GM21786 (cell line): ENCODE measurements around the gene TNXB.
"Not testable (repeated sequence)": the region's sequence is repeated elsewhere in the genome, so short reads cannot be mapped to it uniquely, and the experiment has no call there.

ENCODE experiments used
- ATAC-seq: cut with Tn5 transposase; IDR thresholded peaks from one replicate; pipeline ENCODE4 v1.9.1; 2021; ENCODE audit not compliant: unreplicated experiment

The TNXB gene

DNA sequence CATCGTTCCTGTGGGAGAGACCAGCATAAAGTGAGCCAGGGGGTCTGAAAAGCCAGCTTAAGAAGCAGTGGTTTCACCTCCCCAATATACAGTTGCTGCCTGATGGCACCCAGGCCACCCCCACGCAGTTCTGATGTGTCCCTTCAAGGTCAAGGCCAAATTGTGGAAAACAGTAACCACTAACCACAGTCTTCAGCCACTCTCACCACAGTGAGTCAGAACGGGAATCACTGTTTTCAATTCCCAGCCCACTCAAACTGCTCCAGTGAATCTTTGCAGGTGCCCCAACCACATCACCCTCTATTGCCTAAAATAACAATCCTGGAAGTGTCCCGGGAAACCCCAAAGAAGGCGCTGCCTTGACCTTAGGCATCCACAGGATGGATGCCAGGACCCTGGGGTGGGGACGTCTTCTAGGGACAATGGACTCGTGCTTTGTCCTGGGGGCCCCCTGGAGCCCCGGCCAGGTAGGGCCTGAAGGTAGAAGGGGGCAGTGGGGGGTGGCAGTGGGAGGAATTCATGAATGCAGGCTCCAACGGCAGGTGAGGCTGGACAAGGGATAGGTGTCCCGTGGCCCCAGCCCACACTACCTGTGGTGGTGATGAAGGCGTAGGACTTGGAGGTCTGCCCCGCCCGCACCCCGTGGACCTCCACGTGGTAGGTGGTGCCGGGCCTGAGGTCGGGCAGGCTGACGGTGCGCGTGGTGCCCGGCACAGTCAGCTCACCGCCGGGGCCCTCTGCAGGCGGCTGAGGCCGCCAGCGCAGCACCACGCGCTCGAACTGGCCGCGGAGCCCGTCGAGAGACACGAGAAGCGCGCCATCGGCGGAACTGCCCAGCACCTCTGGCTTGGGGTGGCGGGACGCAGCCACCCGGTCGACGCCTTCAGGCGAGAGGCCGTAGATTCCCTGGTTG, 22.2 kb downstream of the TNXB start:
- ATAC-seq: no peak

DNA sequence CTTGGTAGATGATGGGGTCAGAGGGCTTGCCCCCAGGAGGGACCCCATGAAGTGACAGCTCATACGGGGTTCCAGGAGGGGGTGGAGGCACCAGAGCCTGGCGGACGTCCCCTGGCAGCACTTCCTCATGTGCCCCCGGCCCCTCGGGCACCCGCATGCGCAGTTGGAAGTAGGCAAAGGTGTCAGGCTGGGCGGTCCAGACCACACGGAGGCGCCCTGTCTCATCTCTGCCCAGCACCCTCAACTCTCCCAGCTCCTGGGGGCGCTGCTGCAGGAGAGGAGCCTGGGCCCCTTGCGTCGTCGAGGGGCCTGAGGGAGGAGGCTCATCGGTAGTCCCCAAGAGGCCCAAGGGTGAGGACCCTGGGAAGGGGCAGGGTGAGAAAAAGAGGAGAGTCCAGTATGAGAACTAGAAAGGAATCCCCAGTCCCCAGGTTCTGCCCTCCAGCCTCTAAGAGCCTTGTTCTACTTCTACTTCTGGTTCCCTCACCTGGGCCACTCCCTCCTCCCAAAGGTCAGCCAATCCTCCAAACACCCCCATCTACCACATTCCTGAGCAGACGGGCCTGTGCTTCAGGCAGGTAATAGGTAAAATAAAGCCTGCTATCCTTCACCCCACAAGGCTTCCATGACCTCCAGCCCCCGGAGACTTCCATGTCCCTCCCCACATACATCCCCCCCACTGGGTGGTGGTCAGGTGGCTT, 23.2 kb downstream of the TNXB start:
- no peak for ATAC-seq

DNA sequence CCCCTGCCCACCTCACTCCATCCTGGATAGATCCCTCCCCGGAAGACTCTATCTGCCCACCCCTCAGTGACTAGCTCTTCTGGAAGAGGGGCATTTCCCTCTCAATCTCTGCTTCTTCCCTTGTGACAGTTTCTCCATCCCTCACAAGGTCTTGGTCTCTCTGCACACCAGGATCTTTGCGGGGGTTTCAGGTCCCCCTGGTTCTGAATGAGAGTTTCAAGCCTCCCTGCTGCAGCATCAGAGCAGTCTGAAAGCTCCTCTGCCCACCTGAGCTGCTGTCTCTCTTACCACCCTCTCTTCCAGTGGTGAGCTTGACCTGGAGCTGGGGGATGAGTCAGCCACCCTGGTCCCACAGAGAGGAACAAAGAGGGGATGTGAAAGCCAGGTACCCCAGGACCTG, 24.4 kb downstream of the TNXB start:
- no peak for ATAC-seq

DNA sequence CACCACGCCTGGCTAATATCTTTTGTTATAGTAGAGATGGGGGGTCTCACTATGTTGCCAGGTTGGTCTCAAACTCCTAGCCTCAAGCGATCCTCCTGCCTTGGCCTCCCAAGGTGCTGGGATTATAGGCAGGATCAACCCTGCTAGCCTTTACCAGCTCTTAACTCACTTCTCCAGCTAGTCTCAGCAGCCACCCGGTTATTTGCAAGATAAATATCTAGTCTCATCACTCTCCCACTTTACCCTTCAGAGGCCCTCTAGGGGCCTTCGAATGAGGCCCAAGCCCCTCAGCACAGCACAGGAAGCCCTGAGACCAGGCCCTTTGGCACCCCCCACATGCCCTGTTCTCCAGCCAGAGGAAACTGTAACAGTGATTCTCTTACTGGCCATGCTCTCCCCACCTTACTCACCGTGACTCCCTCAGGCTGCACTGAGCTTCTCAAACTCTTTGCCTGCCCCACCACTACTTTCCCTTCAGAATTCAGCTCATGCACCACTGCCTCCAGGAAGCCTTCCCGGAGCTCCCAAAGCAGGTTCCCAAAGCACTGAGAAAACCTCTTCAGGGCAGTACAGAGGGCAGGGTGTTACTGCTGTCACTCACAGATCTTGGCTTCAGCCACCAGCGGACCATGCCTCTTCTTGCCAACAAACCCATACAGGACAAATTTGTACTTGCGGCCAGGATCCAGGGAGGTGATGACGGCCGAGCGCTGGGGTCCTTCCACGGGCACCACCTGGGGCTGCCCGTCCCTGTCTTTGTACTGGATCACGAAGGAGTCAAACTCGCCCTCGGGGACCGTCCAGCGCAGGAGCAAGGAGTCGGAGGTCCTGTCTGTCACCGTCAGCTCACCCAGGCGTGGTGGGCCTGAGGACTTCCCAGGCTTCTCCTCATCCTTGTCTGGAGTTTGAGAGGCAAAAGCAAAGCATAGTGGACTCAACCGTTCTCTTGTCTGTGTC, 25.0 kb downstream of the TNXB start:
- no peak for ATAC-seq

DNA sequence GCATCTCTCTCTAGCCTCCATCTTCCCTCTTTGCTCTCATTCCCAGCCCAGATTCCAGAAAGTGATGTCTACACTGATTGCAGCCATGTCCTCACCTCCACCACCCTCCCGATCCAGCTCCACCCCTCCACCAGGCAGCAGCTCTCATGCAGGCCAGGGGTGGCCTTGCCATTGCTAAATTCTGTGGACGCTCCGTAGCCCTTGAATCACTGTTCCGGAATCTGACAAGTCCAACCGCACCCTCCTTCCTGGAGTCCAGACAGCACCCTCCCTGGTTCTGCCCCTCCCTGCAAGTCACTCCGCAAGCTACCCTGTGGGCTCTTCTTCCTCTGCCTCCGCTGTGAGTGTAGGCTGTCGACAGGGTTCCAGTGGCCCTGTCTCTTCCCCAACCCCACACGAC, 26.2 kb downstream of the TNXB start:
- ATAC-seq: no peak

DNA sequence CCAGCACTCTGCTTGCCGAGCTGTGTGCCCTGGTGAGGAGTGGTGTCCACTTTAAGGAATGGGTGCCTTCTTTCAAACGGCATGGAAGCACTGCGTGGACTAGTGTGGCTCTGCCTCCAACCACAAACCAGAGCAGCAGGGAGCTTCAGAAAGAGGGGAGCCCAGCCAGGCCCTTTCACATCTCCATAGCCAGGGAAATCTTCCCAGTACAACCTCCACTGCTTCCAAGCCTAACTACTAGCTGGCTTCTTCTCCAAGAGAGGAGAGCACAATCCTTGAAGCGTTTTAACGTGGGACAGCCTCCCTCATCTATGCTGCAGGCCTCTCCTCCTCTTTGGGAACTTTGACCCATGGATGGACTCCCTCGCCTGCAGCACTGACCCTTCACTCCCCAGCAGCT, 26.7 kb downstream of the TNXB start:
- ATAC-seq: no peak

DNA sequence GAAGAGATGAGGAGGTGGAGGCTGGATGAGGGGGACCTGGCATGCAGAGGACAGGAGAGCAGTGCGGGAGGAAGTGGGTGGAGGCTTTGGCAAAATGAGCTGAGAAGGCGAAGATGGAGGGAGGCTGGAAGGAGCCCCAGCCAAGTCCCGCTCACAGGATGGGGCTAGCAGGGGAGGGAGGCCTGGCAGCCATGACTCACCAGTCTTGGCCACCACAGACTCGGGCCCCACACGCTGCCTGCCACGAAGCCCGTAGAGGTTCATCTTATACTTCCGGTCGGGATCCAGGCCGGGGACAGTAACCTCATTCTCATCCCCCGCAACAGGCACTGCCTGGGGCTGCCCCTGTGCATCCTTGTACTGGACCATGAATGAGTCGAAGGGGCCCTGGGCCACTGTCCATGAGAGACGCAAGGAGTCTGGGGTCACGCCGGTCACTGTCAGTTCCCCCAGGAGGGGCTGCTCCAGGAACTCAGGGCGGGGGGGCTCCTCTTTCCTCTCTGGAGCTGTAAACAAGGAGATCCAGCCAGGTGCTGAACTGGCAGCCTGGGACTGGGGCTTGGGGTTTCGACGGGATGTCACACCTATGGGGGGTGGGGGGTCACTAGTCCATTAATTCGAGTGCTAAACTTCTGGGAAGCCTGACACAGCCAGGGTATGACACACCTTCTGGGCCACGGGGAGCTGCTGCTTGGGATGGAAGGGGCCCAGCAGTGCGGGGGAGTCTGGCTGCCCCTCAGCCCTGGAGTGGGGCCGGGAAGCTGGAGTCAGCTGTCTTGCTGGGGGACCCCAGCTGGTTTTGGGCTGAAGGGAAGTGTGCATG, 27.8 kb downstream of the TNXB start:
- ATAC-seq: no peak

DNA sequence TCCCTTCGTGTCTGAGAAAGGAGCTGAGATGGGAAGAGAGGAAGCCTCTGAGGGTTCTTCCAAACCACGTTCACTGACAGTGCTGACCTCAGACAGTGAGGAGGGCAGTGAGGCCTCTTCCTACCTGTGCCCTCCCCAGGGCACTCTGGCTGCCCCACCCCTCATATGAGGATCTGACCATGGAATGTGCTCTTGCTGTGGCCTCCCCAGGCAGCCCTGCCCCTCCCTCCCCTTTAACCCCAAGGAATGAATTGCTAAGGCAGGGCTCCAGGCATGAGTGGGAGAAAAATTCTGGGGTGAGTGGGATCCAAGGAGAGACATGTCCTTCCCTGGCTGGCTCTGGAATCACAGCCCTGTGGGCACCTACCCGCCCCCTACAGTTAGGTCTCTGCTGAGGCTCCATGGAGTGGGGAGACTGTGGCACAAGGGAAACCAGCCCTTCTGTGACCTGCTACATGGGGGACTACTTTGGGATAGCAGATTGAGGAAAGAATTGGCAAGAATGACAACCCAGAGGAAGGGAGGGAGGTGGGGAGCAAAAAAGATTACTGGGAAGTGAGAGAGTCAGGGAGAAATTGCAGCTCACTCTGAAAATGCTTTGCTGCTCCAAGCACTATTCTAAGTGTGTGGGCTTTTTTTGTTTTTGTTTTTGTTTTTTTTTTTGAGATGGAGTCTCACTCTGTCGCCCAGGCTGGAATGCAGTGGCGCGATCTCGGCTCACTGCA, 29.4 kb downstream of the TNXB start:
- no peak for ATAC-seq

DNA sequence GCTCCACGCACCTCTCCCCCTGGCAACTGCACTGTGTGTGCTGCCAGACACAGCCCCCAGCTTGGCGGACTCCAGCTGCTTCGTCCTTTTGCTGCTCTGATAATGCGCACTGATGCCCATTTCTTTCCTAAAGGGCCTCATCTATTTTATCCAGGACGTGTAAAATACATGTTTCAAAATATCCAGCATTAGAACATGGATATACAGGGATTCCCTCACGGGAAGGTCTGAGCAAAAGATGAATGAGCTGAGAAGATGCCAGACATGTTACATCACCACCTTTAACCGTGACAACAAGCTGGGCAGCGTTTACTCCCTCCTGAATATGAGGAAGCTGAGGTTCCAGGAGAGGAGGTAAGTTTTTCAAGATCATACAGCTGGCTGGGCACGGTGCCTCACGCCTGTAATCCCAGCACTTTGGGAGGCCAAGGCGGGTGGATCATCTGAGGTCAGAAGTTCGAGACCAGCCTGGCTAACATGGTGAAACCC, 32.8 kb downstream of the TNXB start:
- ATAC-seq: no peak

DNA sequence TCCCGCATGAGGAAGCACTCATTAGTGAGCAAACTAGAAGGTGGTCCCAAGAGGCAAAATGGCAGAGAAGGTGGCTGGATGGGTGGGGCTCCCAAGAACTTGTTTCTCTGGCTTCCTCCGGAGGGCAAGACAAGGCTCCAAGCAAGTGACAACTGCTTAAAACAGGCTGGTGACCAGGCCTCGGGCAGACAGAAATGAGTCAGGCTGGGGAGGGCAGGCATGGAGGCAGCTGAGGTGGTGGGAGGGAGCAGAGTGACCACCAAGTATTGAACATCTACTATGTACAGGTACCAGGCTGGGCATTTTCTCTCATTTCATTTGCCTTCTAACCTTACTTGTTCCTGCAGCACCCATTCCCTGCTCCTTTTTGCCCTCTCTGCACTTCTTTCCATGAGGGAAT, 33.4 kb downstream of the TNXB start:
- no peak for ATAC-seq

DNA sequence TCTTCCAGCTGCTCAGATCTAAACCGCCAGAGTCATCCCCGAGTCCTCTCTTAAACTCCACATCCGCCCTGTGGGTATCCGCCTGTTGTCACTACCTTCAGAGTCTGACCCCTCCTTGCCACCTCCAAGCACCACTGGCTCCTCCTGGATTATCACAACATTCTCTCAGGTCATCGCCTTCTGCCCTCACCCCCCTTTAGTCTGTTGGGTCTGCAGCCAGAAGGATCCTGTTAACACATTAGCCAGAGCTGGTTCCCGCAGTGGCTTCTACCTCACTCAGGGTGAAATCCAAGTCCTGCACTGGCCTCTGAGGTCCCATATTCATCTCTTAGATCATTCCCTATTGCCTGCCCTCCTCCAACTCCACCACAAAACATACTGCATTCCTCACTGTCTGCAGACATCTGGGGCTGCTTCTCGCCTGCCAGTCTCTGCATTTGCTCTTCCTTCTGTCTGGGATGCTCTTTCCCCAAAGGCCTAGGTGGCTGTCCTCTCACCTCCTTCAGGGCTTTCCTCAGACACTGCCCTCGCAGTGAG, 34.1 kb downstream of the TNXB start:
- ATAC-seq: no peak

DNA sequence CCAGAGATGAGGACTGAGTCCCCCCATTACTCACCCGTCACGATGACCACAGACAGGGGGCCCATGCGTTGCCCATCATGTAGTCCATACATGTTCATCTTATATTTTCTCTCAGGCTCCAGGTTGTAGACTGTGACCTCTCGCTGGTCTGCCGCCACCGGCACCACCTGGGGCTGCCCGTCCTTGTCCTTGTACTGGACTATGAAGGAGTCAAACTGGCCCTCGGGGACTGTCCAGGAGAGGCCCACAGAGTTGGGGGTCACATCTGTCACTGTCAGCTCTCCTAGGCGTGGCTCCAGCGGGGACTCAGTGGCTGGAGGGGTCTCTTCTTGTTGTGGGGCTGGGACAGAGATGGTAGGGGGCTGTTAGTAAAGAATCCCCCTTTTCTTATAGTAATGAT, 35.5 kb downstream of the TNXB start:
- no peak for ATAC-seq

DNA sequence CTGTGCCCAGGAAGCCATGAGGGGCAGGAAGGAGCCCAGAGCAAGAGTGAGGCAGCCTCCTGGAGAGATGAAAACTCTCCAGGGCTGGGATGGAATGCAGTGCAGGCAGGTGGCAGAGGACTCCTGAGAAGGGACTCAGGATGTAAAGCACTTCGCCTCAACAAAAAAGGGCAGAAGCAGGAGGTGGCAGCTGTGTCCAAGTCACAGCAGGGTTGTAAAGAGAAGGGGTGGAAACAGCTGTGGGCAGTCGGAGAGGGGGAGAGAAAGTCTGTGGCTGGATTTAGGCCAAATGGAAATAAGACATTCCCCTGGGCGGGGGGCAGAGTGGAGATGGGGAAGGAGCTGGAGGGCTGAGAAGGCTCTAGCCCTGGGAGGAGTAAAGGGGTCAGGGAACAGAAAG, 36.0 kb downstream of the TNXB start:
- no peak for ATAC-seq

DNA sequence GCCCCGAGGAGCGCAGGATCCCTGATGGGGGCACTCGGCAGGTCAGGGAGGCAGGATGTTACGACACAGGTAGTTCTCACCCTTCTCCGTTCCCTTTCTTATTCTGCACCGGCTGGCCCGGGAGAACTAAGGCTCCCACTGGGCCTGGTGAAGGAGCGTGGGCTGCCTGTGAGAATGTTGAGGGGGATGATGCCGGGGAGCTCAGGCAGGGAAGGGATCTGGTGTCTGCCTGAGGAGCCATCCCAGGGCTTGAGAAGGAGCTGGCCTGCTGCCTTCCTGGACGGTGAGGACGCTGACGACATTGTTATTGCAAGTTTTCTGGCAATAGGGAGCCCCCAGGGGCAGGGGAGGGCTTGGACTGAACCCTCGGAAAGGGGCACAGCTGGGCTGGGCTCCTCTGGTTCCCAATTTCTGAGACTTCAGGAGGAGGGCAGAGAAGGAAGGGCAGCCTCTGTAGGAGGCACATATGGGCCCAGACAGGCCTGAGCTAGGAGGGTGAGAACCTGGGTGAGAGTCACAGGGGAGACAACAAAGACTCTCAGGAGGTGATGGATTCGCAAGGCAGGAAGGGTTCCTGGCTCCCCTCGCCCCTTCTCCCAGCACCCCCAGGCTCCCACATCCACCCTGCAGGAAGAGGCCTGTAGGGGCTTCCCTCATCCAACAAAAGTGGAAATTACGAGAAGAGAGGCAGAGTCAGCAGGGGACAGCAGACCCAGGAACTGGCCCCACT, 38.2 kb downstream of the TNXB start:
- ATAC-seq: no peak

DNA sequence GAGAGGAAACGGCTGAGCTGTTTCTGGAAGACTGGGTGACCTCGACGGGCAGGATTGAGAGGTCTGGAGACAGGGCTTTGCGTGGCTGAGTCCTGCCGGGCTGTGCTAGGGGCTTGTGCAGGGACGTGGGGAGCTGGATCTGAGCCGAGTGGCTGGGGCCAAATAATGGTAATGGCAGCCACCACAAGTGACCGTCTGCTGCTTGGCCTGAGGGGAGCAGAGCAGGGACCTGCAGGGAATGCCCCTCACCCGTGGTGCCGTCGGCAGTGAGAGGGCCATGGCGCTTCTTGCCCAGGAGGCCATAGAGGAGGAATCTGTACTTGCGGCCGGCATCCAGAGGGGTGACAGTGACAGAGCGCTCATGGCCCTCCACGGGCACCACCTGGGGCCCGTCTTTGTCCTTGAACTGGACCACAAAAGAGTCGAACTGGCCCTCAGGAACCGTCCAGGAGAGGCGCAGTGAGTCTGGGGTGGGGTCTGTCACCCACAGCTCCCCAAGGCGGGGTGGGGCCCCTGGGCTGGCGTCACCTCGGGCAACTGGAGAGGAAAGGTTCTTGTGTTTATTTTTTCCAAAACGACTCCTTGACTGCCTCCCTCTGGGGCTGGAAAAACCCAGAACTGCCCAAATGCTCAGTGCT, 39.1 kb downstream of the TNXB start:
- no peak for ATAC-seq

DNA sequence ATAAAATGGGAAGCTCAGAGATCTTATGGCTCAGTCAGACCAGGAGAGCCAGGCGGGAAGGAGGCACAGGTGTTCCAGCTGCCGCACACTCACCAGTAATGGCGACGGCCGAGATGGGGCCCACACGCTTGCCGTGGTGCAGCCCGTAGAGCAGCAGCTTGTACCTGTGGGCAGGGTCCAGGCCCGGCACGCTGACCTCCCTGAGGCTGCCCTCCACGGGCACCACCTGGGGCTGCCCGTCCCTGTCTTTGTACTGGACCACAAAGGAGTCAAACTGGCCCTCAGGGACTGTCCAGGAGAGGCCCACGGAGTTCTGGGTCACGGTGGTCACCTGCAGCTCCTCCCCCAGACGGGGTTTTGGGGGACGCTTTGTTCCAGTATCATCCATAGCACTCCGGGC, 39.7 kb downstream of the TNXB start:
- ATAC-seq: no peak

DNA sequence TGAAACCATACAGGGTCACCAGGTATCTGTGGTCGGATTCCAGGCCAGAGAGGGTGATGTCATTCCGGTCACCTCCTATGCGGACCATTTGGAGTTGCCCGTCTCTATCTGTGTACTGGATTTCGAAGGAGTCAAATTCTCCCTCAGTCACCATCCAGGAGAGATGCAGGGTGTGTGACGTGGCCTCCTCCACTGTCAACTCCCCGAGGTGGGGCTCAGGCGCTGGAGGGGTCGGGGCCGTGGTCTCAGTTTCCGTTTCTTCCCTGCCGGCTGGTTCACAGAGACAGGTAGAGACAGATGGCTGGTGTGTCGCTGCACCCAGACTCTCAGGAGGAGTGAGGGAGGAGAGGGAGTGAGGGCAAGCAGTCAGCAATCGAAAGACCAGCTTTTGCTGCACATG, 40.3 kb downstream of the TNXB start:
- ATAC-seq: no peak

DNA sequence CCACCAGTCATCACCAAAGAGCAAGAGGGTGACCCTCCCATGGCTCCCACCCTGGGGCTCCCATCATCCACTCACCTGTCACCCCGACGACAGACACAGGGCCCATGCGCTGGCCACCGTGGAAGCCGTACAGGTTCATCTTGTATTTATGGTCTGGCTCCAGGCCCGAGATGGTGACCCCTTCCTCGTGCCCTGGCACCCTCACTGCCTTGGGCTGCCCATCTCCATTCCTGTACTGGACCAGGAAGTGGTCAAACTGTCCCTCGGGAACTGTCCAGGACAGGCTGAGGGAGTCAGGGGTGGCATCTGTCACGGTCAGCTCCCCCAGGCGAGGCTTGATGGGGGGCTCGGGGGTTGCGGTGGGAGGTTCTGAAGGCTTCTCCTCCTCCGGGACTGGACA, 40.8 kb downstream of the TNXB start:
- not testable (repeated sequence) for ATAC-seq
